ENCODE measurements around the gene F11R.
"Not testable (repeated sequence)": the region's sequence is repeated elsewhere in the genome, so short reads cannot be mapped to it uniquely, and the experiment has no call there.

Gene F11R

DNA sequence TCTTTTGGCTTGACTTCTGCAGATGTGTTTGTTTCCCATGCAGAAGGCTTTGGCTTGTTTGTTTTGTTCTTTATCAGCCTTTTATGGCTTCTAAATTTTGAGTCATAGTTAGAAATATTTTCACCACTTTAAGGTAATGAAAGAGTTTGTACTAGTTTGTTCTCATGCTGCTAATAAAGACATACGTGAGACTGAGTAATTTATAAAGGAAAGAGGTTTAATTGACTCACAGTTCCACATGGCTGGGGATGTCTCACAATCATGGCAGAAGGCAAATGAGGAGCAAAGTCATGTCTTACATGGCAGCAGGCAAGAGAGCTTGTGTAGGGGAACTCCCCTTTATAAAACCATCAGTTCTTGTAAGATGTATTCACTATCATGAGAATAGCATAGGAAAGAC, 6.0 kb upstream of the F11R start:
- POLR2A ChIA-PET: interaction anchor here (0.6 to 0.7 kb wide), 4 partner anchors 14 to 1226 kb away, joined by 4 to 8 read pairs (median 5); no protein-coding TSS in a partner anchor
- TF ChIP-seq SETDB1 (IDR thresholded peaks at IDR 0.05; ENCODE audit: insufficient read length, low read length): peak; percentile 14
- H3K27ac ChIP-seq (ENCODE audit: extremely low read depth, low read depth, low read length); H3K36me3 ChIP-seq (ENCODE audit: control insufficient read depth in 2 of 2, insufficient read depth in 1 of 2, low read length in 2 of 2); H3K4me1 ChIP-seq (ENCODE audit: control insufficient read depth, insufficient read depth, low read length); H3K4me3 ChIP-seq (ENCODE audit: low read depth, low read length); H3K9me3 ChIP-seq (ENCODE audit: control insufficient read depth, insufficient read depth, low read depth, low read length): not testable (repeated sequence)
- CTCF ChIA-PET: interaction anchor here (0.7 kb wide), 1 partner anchor 55 kb away, joined by 5 read pairs; no protein-coding TSS in a partner anchor

DNA sequence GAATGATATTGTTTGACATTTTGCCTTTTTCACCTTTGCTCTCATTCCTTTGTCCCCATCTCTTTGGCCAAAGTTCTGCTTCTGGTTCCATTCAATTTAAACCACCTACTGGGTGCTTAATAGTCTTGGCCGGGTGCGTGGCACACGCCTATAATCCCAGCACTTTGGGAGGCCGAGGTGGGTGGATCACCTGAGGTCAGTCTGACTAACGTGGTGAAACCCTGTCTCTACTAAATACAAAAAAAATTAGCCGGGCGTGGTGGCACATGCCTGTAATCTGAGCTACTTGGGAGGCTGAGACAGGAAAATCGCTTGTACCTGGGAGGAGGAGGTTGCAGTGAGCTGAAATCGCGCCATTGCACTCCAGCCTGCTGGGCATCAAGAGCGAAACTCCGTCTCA, 1.5 kb upstream of the F11R start:
- H3K9me3 ChIP-seq (ENCODE audit: control insufficient read depth, insufficient read depth, low read depth, low read length); H3K4me3 ChIP-seq (ENCODE audit: low read depth, low read length); H3K4me1 ChIP-seq (ENCODE audit: control insufficient read depth, insufficient read depth, low read length); H3K27ac ChIP-seq (ENCODE audit: extremely low read depth, low read depth, low read length); H3K36me3 ChIP-seq (ENCODE audit: control insufficient read depth in 2 of 2, insufficient read depth in 1 of 2, low read length in 2 of 2): not testable (repeated sequence)
- TF ChIP-seq KLF1 (tag by site-specific recombination; IDR thresholded peaks at IDR 0.05): peak; percentile 61
- ChIA-PET CTCF (interaction anchor here (0.6 to 2.8 kb wide), 3 partner anchors 9 to 120 kb away, joined by 3 to 18 read pairs (median 3); no protein-coding TSS in a partner anchor), POLR2A (interaction anchor here (2.4 kb wide), 1 partner anchor 16 kb away, joined by 26 read pairs; the partner anchor contains the start of gene TSTD1)

GRCh38 chr1:161021970-161022353, 1.0 kb upstream of the F11R start:
- ChIA-PET POLR2A (interaction anchor here (0.8 to 3.1 kb wide), 12 partner anchors 8 to 113 kb away, joined by 3 to 50 read pairs (median 6); partner anchors contain the start of genes TSTD1 and USF1), CTCF (interaction anchor here (0.9 to 2.8 kb wide), 3 partner anchors 9 to 32 kb away, joined by 3 to 18 read pairs (median 4); no protein-coding TSS in a partner anchor)
- H3K4me1 ChIP-seq (ENCODE audit: control insufficient read depth, insufficient read depth, low read length): 0 out of 2 replicates have a peak, but pooled peaks cover 2% of the 10 kb centered on the region
- no peaks in the 10 kb centered on the region for H3K36me3 ChIP-seq (ENCODE audit: control insufficient read depth in 2 of 2, insufficient read depth in 1 of 2, low read length in 2 of 2)
- H3K9me3 ChIP-seq (ENCODE audit: control insufficient read depth, insufficient read depth, low read depth, low read length): no peaks in the 10 kb centered on the region
- no peak overlapping the region for H3K27ac ChIP-seq (ENCODE audit: extremely low read depth, low read depth, low read length)
- TF ChIP-seq PRDM1 (tag by site-specific recombination; IDR thresholded peaks at IDR 0.05) (peak; percentile 2; the same call in 1 of the 2 replicates), ZNF645 (tag by site-specific recombination; IDR thresholded peaks at IDR 0.05) (no peak)
- H3K4me3 ChIP-seq (ENCODE audit: low read depth, low read length): no peak overlapping the region

- H3K36me3 ChIP-seq (ENCODE audit: control insufficient read depth in 2 of 2, insufficient read depth in 1 of 2, low read length in 2 of 2): no peaks in the 10 kb centered on the region
- ChIA-PET CTCF (interaction anchor here (0.6 to 2.8 kb wide), 12 partner anchors 9 to 920 kb away, joined by 3 to 18 read pairs (median 4); partner anchors contain the start of genes TSTD1 and USF1), POLR2A (interaction anchor here (0.6 to 3.1 kb wide), 29 partner anchors 9 to 773 kb away, joined by 3 to 50 read pairs (median 4); partner anchors contain the start of genes NIT1, PFDN2, PPOX and TOMM40L)
- 0 out of 2 replicates have a peak, but pooled peaks cover 2% of the 10 kb centered on the region for H3K4me1 ChIP-seq (ENCODE audit: control insufficient read depth, insufficient read depth, low read length)
- 0 out of 2 replicates have a peak overlapping the region, but pooled peaks have one; percentile 18 for H3K27ac ChIP-seq (ENCODE audit: extremely low read depth, low read depth, low read length)
- peak overlapping the region; percentile 59 for H3K4me3 ChIP-seq (ENCODE audit: low read depth, low read length)
- no peaks in the 10 kb centered on the region for H3K9me3 ChIP-seq (ENCODE audit: control insufficient read depth, insufficient read depth, low read depth, low read length)
- TF ChIP-seq OSR2 (tag by site-specific recombination; IDR thresholded peaks at IDR 0.05) (peak; percentile 57), ZNF549 (tag by site-specific recombination; IDR thresholded peaks at IDR 0.05) (no peak), ZNF692 (tag by site-specific recombination; IDR thresholded peaks at IDR 0.05) (no peak), HOXA7 (CRISPR knock-in tag; IDR thresholded peaks at IDR 0.05; ENCODE audit: borderline replicate concordance) (no peak), ZSCAN5A (tag by site-specific recombination; IDR thresholded peaks at IDR 0.05) (no peak), EGR2 (tag by site-specific recombination; IDR thresholded peaks at IDR 0.05; ENCODE audit: low read depth) (peak; percentile 71), TCF7L2 (IDR thresholded peaks at IDR 0.05; ENCODE audit: borderline replicate concordance, low read depth, low read length) (no peak), ZNF184 (tag by site-specific recombination; IDR thresholded peaks at IDR 0.05) (no peak), KLF8 (tag by site-specific recombination; IDR thresholded peaks at IDR 0.05) (peak; percentile 82; the same call in 1 of the 2 replicates), GFI1B (tag by site-specific recombination; IDR thresholded peaks at IDR 0.05) (no peak), ZNF488 (tag by site-specific recombination; IDR thresholded peaks at IDR 0.05) (no peak), ZNF280D (tag by site-specific recombination; IDR thresholded peaks at IDR 0.05) (no peak), ZNF600 (tag by site-specific recombination; IDR thresholded peaks at IDR 0.05) (0 out of 2 replicates have a peak, but pooled peaks have one; percentile 69)
Observed at GRCh38 chr1:161021165-161021969, 415 bp upstream of the F11R start.
